B cell (primary cell): Measurements from ENCODE around the gene TTC39C. TPM values are rescaled to one million over a fixed set of nuclear protein-coding genes. Genes with fewer than 3 reads are reported as not detected.

Experiments
- ATAC-seq: fragments of 200-7000 bp; cut with Tn5 transposase; one replicate; pipeline ENCODE4 v1.10.0; 2021; ENCODE audit warnings: low read depth, mild to moderate bottlenecking, moderate number of reproducible peaks, moderate library complexity
- CTCF ChIA-PET: fragments of 350-600 bp; sonication (Branson Sonifier 250); formaldehyde crosslinking; loops from one replicate; lab custom pipeline; 2021; ENCODE audit warnings: antibody characterized with exemption, inconsistent platforms; lab: Charles Lee
- POLR2A ChIA-PET: fragments of 350-600 bp; sonication (Branson Sonifier 250); formaldehyde crosslinking; loops from one replicate; lab custom pipeline; 2021; ENCODE audit warnings: antibody characterized with exemption; lab: Charles Lee
- DNase-seq: peaks from one replicate; pipeline ENCODE4 v3.0.0; 2013
- H2AFZ ChIP-seq: 2 replicates; pipeline ENCODE4 v1.6.1; 2012; ENCODE audit warnings: mild to moderate bottlenecking, low read depth, low read length; ENCODE audit not compliant: insufficient read depth, poor library complexity, severe bottlenecking
- H3K27ac ChIP-seq, 2 donors: 1 replicate in 1 of 2; 2 replicates in 1 of 2; pipeline ENCODE4 v1.5.1; 2012 to 2013; ENCODE audit warnings: low read length in 2 of 2, mild to moderate bottlenecking in 2 of 2, moderate library complexity in 1 of 2
- H3K27me3 ChIP-seq, 4 experiments: fragments of 200-600 bp in 1 of 4; sonication (generic) in 1 of 4; replicated peaks in 1 of 4; 1 replicate in 2 of 4; 2 replicates in 2 of 4; pipeline versions ENCODE4 v1.6.1 to v1.7.0; 2013 to 2016; ENCODE audit warnings: low read length in 3 of 4, mild to moderate bottlenecking in 2 of 4, mixed read lengths in 1 of 4, moderate library complexity in 1 of 4; ENCODE audit not compliant: insufficient read depth in 4 of 4, control insufficient read depth in 3 of 4; ENCODE audit errors: control extremely low read depth in 1 of 4
- H3K36me3 ChIP-seq, 2 experiments: replicated peaks in 1 of 2; 1 replicate in 1 of 2; 2 replicates in 1 of 2; pipeline versions ENCODE4 v1.6.1 to v1.7.1; 2013; ENCODE audit warnings: low read length in 1 of 2; ENCODE audit not compliant: insufficient read depth in 2 of 2, control insufficient read depth in 1 of 2; ENCODE audit errors: control extremely low read depth in 1 of 2, extremely low read depth in 1 of 2
- H3K4me1 ChIP-seq, 2 donors: fragments of 200-600 bp in 1 of 2; sonication (generic) in 1 of 2; 1 replicate in 1 of 2; 2 replicates in 1 of 2; pipeline versions ENCODE4 v1.5.1 to v1.6.1; 2013 to 2017; ENCODE audit warnings: low read length in 2 of 2; ENCODE audit not compliant: control insufficient read depth in 2 of 2, insufficient read depth in 2 of 2
- H3K4me2 ChIP-seq: replicated peaks from 2 replicates; pipeline ENCODE3; 2012; ENCODE audit warnings: mild to moderate bottlenecking, low read depth, low read length; ENCODE audit not compliant: poor library complexity, severe bottlenecking
- H3K4me3 ChIP-seq, 5 experiments: fragments of 200-600 bp in 1 of 5; sonication (generic) in 1 of 5; 1 replicate in 3 of 5; 2 replicates in 2 of 5; pipeline versions ENCODE4 v1.5.1 to v1.7.0; 2011 to 2016; ENCODE audit warnings: low read length in 4 of 5, mild to moderate bottlenecking in 4 of 5, low read depth in 2 of 5, control low read depth in 1 of 5, moderate library complexity in 1 of 5; ENCODE audit not compliant: insufficient read depth in 1 of 5; ENCODE audit errors: control extremely low read depth in 1 of 5, extremely low read depth in 1 of 5
- H3K79me2 ChIP-seq: fragments of 200-600 bp; sonication (generic); one replicate; pipeline ENCODE4 v1.6.0; 2016; ENCODE audit warnings: low read length; ENCODE audit not compliant: control insufficient read depth, insufficient read depth
- H3K9ac ChIP-seq: fragments of 200-600 bp; sonication (generic); 2 replicates; pipeline ENCODE4 v1.6.1; 2017; ENCODE audit warnings: mild to moderate bottlenecking, low read length, moderate library complexity
- H3K9me3 ChIP-seq, 3 donors: one replicate each; pipeline versions ENCODE4 v1.6.1 to v1.7.1; 2013; ENCODE audit warnings: low read length in 2 of 3; ENCODE audit not compliant: control insufficient read depth in 2 of 3, insufficient read depth in 1 of 3; ENCODE audit errors: control extremely low read depth in 1 of 3
- H4K20me1 ChIP-seq: 2 replicates; pipeline ENCODE4 v1.6.0; 2012; ENCODE audit warnings: mild to moderate bottlenecking, low read length; ENCODE audit not compliant: insufficient read depth, control insufficient read depth, poor library complexity, severe bottlenecking
- H3K27ac Mint-ChIP-seq: one replicate; pipeline ENCODE4 v1.8.0; 2021; ENCODE audit warnings: mixed read lengths
- H3K27me3 Mint-ChIP-seq: one replicate; pipeline ENCODE4 v1.8.0; 2021; ENCODE audit warnings: mixed read lengths
- H3K4me1 Mint-ChIP-seq: one replicate; pipeline ENCODE4 v1.8.0; 2021; ENCODE audit warnings: mixed read lengths
- H3K4me3 Mint-ChIP-seq: one replicate; pipeline ENCODE4 v1.8.0; 2021; ENCODE audit warnings: mixed read lengths
- H3K9me3 Mint-ChIP-seq: one replicate; pipeline ENCODE4 v1.8.0; 2022; ENCODE audit warnings: mixed read lengths; ENCODE audit not compliant: insufficient read depth
- EZH2 ChIP-seq: IDR thresholded peaks from 2 replicates; pipeline ENCODE4 v1.6.1; 2012; ENCODE audit warnings: borderline replicate concordance, low read depth, mild to moderate bottlenecking, moderate library complexity, low read length; ENCODE audit not compliant: insufficient read depth, poor library complexity, severe bottlenecking
- WGBS: methylation state at CpG from one replicate; pipeline ENCODE4 v1.1.5; 2013; ENCODE audit warnings: missing lambda C conversion rate; ENCODE audit not compliant: insufficient coverage; 5-methylcytosine and 5-hydroxymethylcytosine counted together
- intact Hi-C: fragments of 100-400 bp; cut with micrococcal nuclease; formaldehyde crosslinking; loops from one replicate; pipeline ENCODE4 v1.10.0; 2022
- polyA plus RNA-seq: library from polyadenylated mRNA; depleted of rRNA; stranded (reverse); fragments of >200 nt; gene quantifications from 2 replicates; pipeline ENCODE4 v1.2.3, GENCODE V29; 2012
- total RNA-seq, 2 donors: library from RNA; stranded (reverse); fragments of 120-200 nt in 1 of 2; gene quantifications; 1 replicate in 1 of 2; 2 replicates in 1 of 2; pipeline versions ENCODE4 v1.2.3 to v1.2.4, GENCODE V29; 2013 to 2022
- TF ChIP-seq, protein P1 (sequence below): fragments of 200-600 bp; IDR thresholded peaks from one replicate; pipeline ENCODE4 v1.8.0; 2022; ENCODE audit warnings: antibody characterized with exemption, mild to moderate bottlenecking

Gene TTC39C
- total and polyA plus RNA-seq, 2 donors (not counting 1 experiment from before 2014, with no cell fraction given), result 22.3 to 44.3 TPM

DNA sequence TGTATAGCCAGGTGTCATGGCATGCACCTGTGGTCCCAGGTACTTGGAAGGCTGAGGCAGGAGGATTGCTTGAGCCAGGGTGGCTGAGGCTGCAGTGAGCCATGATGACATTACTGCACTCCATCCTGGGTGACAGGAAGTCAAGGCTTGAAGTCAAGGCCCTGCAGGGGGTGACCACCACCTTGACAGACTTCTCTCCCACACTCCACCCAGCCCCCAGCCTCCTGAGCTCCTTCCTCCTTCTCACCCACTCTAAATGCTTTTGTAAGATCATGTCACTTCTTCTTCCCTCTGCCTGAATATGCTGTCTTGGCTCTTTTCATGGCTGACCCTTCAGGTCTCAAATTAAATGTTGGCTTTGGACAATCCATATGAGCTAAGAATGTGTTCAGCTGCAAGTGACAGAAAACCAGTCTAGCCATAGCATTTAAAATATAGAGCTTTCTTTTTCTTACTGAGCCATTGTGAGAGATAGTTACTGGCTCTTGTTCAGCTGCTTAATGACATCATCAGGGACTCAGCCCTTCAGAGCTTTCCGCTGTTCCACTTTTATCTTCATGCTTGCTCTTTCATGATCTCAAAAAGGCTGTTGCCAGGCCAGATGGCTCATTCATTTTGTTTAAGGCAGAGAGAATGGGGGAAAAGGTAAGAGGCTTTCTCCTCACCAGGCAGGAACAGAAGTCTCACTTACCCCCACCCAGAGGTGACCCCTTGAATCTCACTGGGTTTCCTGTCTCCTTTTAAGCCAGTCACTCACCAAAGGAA lies 36.7 kb upstream of the TTC39C start:
- ATAC-seq (no peak), DNase-seq (no peak)
- Histone ChIP-seq H3K4me2 (peak overlapping the region; percentile 0), H3K4me1 (peaks cover 36 to 39% of the 10 kb centered on the region in 2 donors), H4K20me1 (no peaks in the 10 kb centered on the region), H3K27ac (no peak overlapping the region), H3K4me3 (no peak overlapping the region), H3K79me2 (no peaks in the 10 kb centered on the region), H3K36me3 (no peaks in the 10 kb centered on the region), H3K9ac (no peak overlapping the region), H3K9me3 (peaks cover 0 to 4% (median 0%) of the 10 kb centered on the region in 3 donors), H2AFZ (no peak overlapping the region), H3K27me3 (no peaks in the 10 kb centered on the region)
- Mint-ChIP-seq H3K27ac (no peak overlapping the region), H3K9me3 (peaks cover 9% of the 10 kb centered on the region), H3K4me3 (no peak overlapping the region), H3K27me3 (no peaks in the 10 kb centered on the region), H3K4me1 (peaks cover 40% of the 10 kb centered on the region)
- TF ChIP-seq, protein P1, sequence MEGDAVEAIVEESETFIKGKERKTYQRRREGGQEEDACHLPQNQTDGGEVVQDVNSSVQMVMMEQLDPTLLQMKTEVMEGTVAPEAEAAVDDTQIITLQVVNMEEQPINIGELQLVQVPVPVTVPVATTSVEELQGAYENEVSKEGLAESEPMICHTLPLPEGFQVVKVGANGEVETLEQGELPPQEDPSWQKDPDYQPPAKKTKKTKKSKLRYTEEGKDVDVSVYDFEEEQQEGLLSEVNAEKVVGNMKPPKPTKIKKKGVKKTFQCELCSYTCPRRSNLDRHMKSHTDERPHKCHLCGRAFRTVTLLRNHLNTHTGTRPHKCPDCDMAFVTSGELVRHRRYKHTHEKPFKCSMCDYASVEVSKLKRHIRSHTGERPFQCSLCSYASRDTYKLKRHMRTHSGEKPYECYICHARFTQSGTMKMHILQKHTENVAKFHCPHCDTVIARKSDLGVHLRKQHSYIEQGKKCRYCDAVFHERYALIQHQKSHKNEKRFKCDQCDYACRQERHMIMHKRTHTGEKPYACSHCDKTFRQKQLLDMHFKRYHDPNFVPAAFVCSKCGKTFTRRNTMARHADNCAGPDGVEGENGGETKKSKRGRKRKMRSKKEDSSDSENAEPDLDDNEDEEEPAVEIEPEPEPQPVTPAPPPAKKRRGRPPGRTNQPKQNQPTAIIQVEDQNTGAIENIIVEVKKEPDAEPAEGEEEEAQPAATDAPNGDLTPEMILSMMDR, result no peak
- TF ChIP-seq EZH2, result no peak
- ChIA-PET CTCF (interaction anchor here (0.7 kb wide), 2 partner anchors 32 to 479 kb away, joined by 3 read pairs; no protein-coding TSS in a partner anchor), POLR2A (no interaction called here)
- WGBS, result no CpG with 5 or more reads among the region's 1 CpG
- intact Hi-C loops, result loop anchor here (10.0 kb wide), 1 partner anchor 447 kb away; the partner anchor contains the start of gene IMPACT
